Measurements from ENCODE around the gene CYP2U1.

- no peak for TF ChIP-seq CTCF (IDR thresholded peaks at IDR 0.05)
- no peak for TF ChIP-seq POLR2AphosphoS5 (IDR thresholded peaks at IDR 0.05)
Observed at GRCh38 chr4:107974523-107974922, 43.2 kb downstream of the CYP2U1 start.
